Measurements from ENCODE around the gene STK39. TPM values are rescaled to one million over a fixed set of nuclear protein-coding genes. Genes with fewer than 3 reads are reported as not detected.

STK39 gene
- total and polyA plus RNA-seq, 2 donors from 2014 or later = 15.9 to 27.1 TPM

- no peak for TF ChIP-seq CTCF (IDR thresholded peaks at IDR 0.05; ENCODE audit: borderline replicate concordance, extremely low read depth, insufficient read depth)
- H3K4me1 ChIP-seq (ENCODE audit: control insufficient read depth in 2 of 3, insufficient read depth in 2 of 3, low read depth in 1 of 3, low read length in 3 of 3) = no peaks in the 10 kb centered on the region
- no peaks in the 10 kb centered on the region for H3K27me3 ChIP-seq (ENCODE audit: control insufficient read depth, insufficient read depth, low read length)
- no peaks in the 10 kb centered on the region for H3K36me3 ChIP-seq (ENCODE audit: control insufficient read depth in 2 of 3, insufficient read depth in 3 of 3, low read length in 3 of 3)
- no peaks in the 10 kb centered on the region for H3K9me3 ChIP-seq (ENCODE audit: control insufficient read depth in 2 of 3, insufficient read depth in 1 of 3, low read length in 3 of 3)
- intact Hi-C loops (cut with DNase I) = no loop called here
- H3K4me3 ChIP-seq (ENCODE audit: low read length in 3 of 3) = no peak overlapping the region
- no peak for FAIRE-seq
- no peak for DNase-seq
- H3K9ac ChIP-seq (ENCODE audit: low read length in 3 of 3) = no peak overlapping the region
- no peak overlapping the region for H3K27ac ChIP-seq (ENCODE audit: low read depth in 2 of 2, low read length in 2 of 2)
Measured at GRCh38 chr2:168220965-168221819, 26.2 kb downstream of the STK39 start.

GRCh38 chr2:168217920-168218319 is 29.5 kb downstream of the STK39 start:
- intact Hi-C loops (cut with DNase I) = no loop called here
- no peak overlapping the region for H3K4me3 ChIP-seq (ENCODE audit: low read length in 3 of 3)
- no peaks in the 10 kb centered on the region for H3K27me3 ChIP-seq (ENCODE audit: control insufficient read depth, insufficient read depth, low read length)
- H3K36me3 ChIP-seq (ENCODE audit: control insufficient read depth in 2 of 3, insufficient read depth in 3 of 3, low read length in 3 of 3) = no peaks in the 10 kb centered on the region
- no peaks in the 10 kb centered on the region for H3K9me3 ChIP-seq (ENCODE audit: control insufficient read depth in 2 of 3, insufficient read depth in 1 of 3, low read length in 3 of 3)
- FAIRE-seq (no peak), DNase-seq (no peak)
- H3K27ac ChIP-seq (ENCODE audit: low read depth in 2 of 2, low read length in 2 of 2) = no peak overlapping the region
- TF ChIP-seq CTCF (IDR thresholded peaks at IDR 0.05; ENCODE audit: borderline replicate concordance, extremely low read depth, insufficient read depth) = no peak
- H3K4me1 ChIP-seq (ENCODE audit: control insufficient read depth in 2 of 3, insufficient read depth in 2 of 3, low read depth in 1 of 3, low read length in 3 of 3) = no peaks in the 10 kb centered on the region
- no peak overlapping the region for H3K9ac ChIP-seq (ENCODE audit: low read length in 3 of 3)

- Histone ChIP-seq H3K27me3 (ENCODE audit: control insufficient read depth, insufficient read depth, low read length) (no peaks in the 10 kb centered on the region), H3K36me3 (ENCODE audit: control insufficient read depth in 2 of 3, insufficient read depth in 3 of 3, low read length in 3 of 3) (no peaks in the 10 kb centered on the region), H3K4me1 (ENCODE audit: control insufficient read depth in 2 of 3, insufficient read depth in 2 of 3, low read depth in 1 of 3, low read length in 3 of 3) (peaks cover 0 to 5% (median 4%) of the 10 kb centered on the region in 3 donors), H3K27ac (ENCODE audit: low read depth in 2 of 2, low read length in 2 of 2) (no peak overlapping the region), H3K9ac (ENCODE audit: low read length in 3 of 3) (no peak overlapping the region), H3K9me3 (ENCODE audit: control insufficient read depth in 2 of 3, insufficient read depth in 1 of 3, low read length in 3 of 3) (no peaks in the 10 kb centered on the region), H3K4me3 (ENCODE audit: low read length in 3 of 3) (no peak overlapping the region)
- FAIRE-seq (no peak), DNase-seq (no peak)
- intact Hi-C loops (cut with DNase I) = no loop called here
- no peak for TF ChIP-seq CTCF (IDR thresholded peaks at IDR 0.05; ENCODE audit: borderline replicate concordance, extremely low read depth, insufficient read depth)
Measured at GRCh38 chr2:168216351-168217005, 30.9 kb downstream of the STK39 start.

Data from kidney (tissue), 14 donors.